Activated CD4-positive, alpha-beta T cell treated with anti-CD3 and anti-CD28 coated beads, Interleukin-10, Interleukin-2, amounts not matched to agents 100 ng/mL and 50 ng/mL, durations not matched to agents 16 hours and 8 hours (primary cell): Measurements from ENCODE around the gene SORCS2.
A peak's percentile ranks its signal among the peaks of the same experiment; 100 is the strongest.

Experiments
- DNase-seq: peaks from one replicate; pipeline ENCODE4 v3.0.0-alpha.2; 2020

SORCS2 gene

DNA sequence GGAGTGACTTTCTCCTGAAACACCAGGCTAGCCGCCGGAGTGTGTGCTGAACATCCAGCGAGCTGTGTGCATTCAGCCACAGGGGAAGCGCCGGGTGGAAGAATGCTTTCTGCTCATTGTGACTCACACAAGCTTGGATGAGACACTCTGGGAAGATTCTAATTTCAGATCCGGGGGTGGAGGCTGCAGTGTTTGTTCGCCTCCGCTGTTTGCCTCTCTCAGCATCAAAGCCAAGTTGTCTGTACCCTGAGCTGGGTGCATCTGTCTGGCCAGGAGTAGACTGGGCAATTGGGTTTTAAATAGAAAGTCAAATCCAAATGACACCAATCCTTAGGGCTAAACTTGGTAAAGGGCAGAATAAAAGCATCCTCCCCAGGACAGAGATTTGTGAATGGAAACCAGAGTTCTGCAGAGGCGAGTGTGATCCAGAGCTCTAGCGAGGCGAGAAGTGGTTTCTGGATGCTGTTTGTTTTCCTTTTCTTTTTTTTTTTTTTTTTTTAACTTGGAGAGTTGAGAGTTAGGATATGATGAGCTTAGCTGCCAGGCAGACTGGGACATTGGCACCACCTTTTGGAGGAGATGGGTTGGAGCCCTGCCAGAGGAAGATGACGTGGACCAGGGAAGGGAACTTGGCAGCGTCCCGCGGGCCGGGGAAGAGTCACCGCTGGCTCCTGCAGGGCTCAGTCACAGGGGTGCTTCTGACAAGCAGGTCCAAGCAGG is 438.4 kb downstream of the SORCS2 start:
- no peak for DNase-seq

DNA sequence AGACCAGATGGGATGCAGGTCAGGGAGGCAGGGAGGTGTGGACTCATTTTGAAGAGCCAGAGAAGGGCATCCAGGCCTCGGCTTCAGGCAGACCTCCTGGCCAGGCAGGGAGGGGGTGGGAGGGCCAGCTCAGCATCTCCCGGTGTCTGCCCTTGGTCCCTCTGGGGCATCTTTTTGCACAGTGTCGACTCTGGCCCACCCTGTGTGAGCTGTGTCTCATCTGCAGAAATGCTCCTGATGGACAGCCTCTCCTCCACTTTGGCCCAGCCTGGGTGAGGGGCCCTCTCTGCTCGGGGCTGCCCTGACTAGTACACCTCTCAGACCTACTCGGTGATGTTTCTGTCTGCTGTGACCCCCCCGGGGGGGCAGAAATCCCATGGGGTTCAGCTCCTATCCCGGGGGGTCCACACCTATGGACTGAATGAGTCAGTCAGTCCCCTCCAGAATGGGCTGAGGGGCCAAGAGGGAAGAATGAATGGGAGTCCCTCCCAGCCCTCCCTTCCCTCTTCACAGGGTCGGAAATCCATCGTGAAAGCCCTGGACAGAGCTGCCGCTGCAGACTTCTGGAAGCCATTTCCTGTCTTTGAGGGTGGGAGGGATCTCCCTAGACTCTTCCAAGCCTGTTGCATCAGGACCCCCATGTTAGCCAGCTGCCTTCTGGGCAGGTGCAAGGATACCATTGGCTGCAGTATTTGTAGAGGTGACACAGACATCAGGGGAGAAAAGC is 439.1 kb downstream of the SORCS2 start:
- DNase-seq, result no peak

DNA sequence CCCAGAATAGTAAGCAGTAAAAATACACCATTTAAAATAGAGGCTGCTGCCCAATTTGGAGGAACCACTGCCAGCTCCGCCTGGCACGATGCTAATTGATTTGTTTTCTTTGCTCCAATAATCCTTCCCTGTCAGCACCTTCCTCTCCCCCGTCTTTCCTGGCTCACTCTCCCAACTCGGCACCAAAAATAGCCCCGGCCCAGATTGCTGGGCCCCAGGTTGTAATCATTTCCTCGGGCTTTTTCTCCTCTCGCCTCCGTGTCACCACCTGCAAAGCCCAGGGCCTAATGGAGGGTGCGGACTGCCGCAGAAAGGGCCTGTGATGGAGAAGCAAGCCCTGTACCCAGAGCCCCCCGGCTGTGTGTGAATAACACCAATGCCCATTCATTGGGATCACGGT is 440.0 kb downstream of the SORCS2 start:
- DNase-seq, result no peak

DNA sequence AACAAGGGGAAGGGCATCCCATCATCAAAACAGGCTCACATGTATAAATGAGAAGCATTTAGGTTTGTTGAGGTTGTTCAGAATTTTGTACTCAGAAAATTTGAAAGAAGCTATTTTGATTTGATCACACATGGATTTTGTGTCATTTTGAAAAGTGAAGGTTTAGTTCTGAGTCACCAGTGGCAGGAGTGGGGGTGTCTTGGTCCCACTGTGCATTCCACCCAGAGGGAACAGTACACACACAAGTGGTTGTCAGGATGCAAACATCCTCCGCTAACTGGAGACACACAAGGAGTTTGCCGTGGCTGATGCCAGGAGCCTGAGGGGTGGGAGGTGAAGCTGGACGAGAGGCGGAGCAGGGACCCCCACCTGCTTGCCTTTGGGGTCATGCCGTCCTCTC is 440.6 kb downstream of the SORCS2 start:
- DNase-seq, result peak; percentile 13

DNA sequence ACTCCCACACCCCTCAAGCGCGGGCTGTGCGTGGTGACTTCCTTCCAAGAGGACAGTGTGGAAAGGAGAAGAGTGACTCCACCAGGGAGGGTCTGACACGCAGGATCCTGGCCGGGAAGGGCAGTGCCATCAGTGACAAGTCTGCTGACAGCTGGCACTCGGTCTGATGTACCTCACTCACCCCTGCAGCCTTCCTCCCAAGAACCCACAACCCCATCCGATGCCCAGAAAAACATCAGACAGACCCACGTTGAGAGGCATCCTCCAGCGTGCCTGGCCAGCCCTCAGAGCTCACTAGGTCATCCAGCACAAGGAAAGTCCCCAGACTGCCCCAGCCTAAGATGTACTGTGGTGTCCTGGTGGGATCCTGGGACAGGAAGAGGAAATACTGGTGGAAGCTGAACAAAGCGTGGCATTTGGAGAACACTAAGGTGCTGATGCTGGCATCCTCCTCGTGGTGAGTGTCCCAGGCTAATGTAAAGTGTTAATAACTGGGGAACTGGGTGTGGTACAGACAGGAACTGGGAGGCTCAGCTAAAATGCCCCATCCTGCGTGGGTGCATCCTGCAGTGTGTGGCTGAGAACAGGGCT is 442.4 kb downstream of the SORCS2 start:
- no peak for DNase-seq

DNA sequence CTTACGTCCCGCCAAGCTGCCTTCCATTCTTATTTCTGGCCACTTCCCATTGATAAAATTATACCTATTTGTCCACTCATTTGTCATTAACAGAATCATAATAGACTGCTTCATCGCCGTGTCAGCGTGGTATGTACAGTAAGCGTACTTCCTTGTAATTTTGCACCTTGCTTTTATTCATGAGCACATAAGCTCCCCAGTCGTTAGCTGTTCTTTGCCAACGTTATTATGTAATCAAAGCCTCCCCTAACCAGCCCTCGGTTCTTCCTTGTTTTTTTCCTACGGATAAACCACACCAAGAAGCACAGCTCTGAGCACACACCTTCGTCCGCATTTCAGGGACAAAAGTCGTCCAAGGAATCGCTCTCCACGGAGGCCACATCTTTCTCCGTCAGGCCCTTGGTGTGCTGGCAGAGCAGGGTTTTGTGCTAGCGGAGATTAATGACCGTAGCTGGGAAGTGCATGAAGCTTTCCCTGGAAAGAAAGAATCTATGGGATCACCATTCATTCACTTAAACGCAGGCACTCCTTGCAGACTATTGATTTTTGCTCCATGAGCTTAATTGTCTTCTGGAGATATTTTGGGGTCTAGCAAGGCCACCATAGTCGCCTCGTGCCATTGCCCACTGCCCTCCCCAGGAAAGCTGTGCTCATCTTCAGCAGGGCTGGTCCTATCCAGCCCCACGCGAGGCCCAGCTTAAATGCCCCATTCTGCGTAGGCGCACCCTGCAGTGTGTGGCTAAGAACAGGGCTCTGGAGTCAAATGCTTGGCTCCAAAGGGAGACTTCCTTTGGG is 443.3 kb downstream of the SORCS2 start:
- DNase-seq, result no peak

DNA sequence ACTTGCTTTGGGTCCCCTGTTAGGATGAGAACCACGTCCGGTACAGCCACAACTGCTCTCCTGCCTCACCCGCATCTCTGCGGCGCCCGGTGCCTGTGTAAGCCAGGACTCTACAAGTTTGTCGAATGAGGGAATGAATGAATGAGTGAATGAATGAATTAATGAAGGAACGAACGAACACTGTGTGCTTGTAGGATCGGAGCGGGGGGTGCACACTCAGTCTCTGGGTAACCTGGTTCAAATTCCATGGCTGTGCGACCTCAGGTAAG is 443.8 kb downstream of the SORCS2 start:
- no peak for DNase-seq

DNA sequence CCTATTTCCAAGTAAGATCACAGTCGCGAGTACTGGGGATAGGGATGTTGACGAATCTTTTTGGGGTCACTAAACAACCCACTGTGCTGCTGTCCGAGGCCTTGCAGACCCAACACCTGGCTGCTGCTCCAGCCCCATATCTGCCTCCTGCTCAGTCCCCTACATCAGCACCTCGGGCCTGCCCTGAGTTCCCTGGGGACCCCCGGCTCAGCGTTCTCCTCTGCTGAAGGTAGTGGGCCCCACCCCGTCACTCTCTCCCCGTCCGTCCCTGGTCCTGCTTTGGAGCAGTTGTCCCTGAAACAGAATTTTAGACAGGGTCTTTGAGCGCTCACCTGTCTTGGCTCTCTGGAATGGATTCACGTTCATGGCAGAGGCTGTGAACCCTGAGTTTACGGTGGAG is 444.8 kb downstream of the SORCS2 start:
- no peak for DNase-seq

DNA sequence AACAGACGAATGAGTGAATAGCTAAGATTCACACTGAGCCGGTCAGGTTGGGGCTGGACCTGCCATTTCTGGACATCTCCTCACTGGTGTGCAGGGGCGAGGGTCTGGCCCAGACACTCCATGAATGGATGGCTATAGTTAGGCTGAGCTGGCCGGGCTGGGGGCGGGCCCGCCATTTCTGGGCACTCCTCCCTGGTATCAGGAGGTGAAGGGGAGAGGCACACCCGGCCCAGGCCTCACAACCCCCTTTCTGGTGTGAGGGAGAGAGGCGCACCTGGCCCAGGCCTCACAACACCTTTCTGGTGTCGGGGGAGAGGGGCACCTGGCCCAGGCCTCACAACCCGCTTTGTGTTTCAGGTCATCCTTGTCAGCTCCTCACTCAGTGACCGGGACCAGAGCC is 445.6 kb downstream of the SORCS2 start:
- DNase-seq, result no peak

DNA sequence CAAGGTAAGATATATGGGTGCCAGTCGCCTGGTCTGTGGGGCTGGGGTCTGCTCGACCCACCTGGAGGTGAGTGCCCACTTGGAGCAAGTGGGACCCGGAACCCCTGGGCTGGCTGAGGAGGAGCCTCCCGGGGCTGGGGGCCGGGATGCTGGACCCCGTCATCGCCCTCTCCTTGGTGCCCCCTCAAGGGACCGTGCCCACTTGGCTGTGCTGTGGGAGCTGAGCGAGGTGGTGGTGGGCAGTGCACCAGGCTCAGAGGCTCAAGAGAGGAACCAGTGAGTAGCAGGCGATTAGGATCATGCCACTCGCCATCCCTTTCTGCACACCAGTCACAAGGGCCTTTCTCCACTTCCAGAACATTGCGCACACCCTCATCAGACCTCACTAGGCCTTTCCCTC is 446.2 kb downstream of the SORCS2 start:
- DNase-seq, result no peak

DNA sequence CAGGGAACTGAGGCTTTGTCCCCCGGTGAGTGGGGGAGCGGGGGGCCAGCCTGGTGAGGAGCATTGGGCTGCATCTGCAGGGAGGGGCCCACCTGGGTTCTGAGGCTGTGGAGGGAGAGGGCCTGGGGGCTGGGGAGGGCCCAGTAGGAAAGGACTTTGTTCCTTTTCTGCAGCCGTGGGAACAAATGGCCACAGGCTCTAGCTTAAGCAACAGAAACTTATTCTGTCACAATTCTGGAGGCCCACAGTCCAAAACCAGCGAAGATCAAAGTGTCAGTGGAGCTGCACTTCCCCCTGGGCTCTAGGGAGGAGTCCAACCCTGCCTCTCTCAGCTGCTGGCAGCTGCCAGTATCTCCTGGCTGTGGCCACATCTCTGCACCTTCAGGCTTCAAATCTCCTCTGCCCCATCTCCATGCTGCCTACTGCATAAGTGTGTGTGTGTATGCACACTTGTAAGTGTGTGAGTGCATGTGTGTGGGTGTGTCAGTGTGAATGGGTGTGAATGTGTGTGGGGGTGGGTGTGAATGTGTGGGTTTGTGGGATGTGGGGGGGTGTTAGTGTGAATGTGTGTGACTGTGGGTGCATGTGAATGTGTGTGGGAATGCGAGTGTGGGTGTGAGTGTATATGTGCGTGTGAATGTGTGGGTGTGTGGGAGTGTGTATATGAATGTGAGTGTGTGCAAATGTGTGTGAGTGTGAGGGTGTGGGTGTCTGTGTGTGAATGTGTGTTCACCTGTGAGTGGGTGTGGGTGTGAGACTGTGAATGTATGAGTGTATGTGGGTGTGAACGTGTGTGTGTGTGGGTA is 446.8 kb downstream of the SORCS2 start:
- no peak for DNase-seq

DNA sequence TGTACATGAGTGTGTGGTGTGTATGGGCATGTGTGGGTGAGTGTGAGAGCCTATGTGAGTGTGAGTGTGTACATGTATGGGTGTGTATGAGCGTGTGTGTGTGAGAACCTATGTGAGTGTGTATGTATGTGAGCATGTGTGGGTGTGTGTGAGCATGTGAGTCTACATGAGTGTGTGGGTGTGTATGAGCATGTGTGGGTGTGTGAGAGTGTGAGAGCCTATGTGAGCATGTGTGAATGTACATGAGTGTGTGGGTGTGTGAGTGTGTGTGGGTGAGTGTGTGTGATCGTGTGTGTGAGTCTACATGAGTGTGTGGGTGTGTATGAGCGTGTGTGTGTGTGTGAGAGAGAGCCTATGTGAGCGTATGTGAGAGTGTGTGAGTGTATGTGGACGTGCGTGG is 447.8 kb downstream of the SORCS2 start:
- no peak for DNase-seq

DNA sequence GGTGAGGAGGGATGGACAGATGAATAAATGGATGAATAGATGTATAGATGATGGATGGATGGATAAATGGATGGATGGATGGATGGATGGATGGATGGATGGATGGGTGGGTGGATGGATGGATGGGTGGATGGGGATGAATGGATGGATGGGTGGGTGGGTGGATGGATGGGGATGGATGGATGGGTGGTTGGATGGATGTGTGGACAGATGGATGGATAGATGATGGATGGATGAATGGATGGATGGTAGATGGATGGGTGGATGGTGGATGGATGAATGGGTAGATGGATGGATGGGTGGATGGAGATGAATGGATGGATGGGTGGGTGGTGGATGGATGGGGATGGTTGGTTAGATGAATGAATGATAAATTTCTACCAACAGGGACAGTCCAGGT is 449.4 kb downstream of the SORCS2 start:
- DNase-seq, result no peak

DNA sequence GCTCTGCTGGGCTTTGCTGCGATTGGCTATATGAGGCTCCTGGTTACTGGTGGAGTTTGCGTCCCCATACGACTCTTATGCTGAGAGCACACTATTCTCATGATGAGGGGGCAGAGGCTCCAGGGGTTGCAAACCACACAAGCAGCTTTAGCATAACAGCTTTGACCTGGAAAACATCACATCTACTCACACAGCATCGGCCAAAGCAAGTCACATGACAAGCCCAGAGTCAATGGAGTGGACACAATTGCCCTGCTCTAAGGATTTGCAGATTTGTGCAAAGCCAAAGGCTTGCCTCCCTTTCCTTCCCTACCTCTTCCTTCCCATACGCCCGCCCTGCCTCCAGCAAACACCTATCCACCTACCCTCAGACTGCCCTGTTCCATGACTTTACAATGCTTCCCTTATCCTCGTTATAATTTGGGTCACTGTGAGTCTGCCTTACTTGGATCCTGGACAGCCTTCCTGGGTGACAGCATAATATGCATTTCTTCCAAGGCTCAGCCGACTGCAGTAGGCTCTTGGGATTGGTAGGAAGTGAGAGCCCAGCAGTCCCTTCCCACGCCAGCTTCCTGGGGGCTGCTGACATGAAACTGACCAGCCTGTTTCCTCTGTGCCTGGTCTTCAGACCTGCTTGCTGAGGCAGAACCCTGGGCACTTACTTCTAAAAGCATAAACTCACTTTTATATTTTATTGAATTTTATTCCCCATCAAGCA is 450.6 kb downstream of the SORCS2 start:
- DNase-seq, result no peak

DNA sequence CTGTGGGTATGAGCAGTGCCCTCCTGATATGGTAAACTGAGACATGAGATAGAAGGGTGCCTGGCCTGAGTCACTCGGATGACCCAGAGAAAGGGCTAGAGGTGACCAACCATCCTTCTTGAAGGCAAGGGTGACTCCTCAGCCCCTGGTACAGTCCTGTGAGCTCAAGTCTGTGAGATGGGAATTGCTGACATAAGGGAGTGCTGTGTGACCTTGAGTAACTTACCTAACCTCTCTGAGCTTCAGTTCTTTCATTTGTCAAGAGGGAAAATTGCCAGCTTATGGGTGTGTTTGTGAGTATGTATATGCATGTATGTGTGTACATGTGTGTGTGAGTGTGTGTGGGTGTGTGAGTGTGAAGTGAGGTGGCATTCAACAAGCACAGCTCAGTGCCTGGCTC is 452.8 kb downstream of the SORCS2 start:
- DNase-seq, result no peak

DNA sequence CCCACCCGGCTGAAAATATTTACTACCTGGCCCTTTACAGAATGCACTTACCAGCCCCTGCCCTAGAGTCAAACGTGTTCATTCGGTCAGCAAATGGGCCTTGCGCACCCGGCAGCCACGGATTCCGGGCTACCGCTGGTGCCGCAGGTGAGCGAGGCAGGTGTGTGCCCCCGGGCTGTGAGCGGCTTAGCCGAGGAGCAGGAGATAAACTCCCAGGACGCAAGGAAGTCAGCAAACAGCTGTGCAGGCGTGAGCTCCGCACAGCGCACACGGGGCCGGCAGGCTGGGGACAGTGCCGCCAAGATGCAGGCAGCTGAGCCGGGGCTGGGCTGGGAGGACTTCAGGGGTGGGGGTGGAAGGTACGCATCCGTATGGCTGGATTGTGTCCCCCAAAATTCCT is 453.6 kb downstream of the SORCS2 start:
- DNase-seq, result no peak

DNA sequence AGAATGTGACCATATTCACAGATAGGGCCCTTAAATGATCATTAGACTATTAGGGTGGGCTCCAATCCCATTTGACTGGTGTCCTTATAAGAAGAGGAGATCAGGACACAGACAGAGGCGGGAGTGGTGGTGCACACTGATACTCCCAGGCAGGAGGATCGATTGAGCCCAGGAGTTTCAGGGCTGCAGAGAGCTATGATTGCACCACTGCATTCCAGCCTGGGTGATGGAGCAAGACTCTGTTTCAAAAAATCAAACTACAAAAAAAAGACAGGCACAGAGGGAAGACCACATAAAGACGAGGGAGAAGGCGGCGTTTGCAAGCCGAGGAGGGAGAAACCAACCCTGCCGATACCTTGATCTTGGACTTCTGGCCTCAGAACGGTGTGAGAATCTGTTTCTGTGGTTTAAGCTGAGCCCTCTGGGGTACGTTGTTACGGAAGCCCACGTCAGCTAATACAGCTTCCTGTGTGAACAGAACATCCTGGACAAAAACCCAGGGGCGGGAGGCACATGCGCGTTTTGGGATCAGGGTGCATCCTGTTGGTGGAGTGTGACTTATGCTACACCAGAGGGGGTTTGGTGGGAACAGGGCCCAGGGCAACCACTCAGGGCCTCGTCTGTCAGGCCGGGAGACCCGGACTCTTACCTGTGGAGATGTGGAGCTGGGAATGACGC is 454.2 kb downstream of the SORCS2 start:
- DNase-seq, result peak; percentile 37

DNA sequence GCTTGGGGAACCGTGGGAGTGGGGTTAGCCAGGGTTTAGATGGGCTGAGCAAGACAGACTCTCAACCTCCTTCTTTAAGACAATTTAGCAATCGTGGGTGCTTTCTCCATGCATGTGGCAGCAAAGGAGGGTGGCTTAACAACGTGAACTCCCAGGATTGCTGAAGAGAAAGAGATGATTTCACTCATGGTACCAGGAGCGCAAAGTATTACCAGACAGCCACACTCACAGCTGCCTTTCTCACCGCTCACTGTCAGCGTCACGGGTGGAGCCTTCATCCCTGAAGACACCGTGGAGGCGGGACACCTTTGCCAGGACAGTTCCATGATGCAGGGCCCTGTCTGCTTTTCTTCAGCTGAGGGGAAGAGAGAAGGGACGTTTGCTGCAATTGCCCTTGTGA is 454.8 kb downstream of the SORCS2 start:
- DNase-seq, result no peak

DNA sequence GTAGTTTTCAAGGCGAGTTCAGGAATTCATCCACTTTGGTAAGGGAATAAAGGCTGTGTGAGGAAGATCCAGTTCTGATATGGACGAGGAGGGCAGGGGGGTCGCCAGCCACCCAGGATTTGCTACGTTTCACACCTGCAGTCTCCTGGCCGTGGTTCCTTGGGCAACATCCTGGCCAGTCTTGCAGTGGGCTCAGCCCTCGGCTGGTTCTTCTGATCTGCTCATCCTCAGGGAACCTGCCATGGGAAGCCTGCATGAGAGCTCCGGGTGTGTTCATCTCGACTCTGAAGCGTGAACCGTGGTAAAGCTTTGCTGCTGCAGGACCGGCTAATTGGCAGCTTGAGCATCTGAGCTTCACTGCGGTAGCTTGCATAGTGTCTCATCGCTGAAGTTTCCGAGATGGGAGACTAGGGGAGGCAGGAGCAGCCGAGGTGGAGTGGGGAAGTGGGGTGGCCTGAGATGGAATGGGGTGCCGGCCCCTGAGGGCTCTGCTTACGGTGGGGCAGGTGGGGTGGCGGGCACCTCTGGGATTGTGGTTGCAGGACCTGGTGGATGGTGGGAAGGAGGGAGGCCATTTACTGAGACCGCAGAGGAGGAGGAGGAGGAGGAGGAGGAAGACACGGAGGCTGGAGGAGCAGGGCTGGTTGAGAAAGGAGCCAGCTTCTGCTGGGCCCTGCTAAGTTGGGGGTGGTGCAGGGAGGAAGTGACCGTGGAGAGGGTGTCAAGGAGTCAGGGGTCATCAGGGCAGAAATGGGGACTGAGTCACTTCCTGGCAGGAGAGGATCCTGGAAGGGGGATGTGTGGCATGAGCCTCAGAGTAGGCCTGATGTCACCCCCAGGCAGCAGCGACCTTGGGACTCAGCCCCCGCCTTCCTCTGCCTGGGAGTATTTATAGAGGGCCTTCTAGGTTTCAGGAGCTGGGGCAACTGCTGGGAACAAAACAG is 455.5 kb downstream of the SORCS2 start:
- peak; percentile 40 for DNase-seq
